KMS-11 (cell line): ENCODE data around the gene RNF103.

Source experiments
- H2AFZ ChIP-seq: fragments of 200-600 bp; sonication (generic); 2 replicates; pipeline ENCODE4 v1.6.1; 2016; ENCODE audit warnings: antibody characterized with exemption, mixed run types, low read depth
- H3K27ac ChIP-seq: fragments of 200-600 bp; sonication (generic); 2 replicates; pipeline ENCODE4 v1.6.1; 2016; ENCODE audit warnings: mild to moderate bottlenecking, mixed run types
- H3K27me3 ChIP-seq: fragments of 200-600 bp; sonication (generic); 2 replicates; pipeline ENCODE4 v1.6.1; 2017; ENCODE audit warnings: mild to moderate bottlenecking, low read depth, mixed run types, moderate library complexity; ENCODE audit not compliant: insufficient read depth
- H3K36me3 ChIP-seq: fragments of 200-600 bp; sonication (generic); 2 replicates; pipeline ENCODE4 v1.6.1; 2017; ENCODE audit warnings: mild to moderate bottlenecking, mixed run types; ENCODE audit not compliant: insufficient read depth
- H3K4me1 ChIP-seq: fragments of 200-600 bp; sonication (generic); 2 replicates; pipeline ENCODE4 v1.6.1; 2016; ENCODE audit warnings: mild to moderate bottlenecking, low read depth, mixed run types; ENCODE audit not compliant: poor library complexity, severe bottlenecking
- H3K4me2 ChIP-seq: fragments of 200-600 bp; sonication (generic); 2 replicates; pipeline ENCODE4 v1.7.0; 2016; ENCODE audit warnings: mild to moderate bottlenecking, mixed run types
- H3K4me3 ChIP-seq: fragments of 200-600 bp; sonication (generic); IDR thresholded peaks from 2 replicates; pipeline ENCODE4 v1.6.1; 2017; ENCODE audit warnings: low read depth, low read length, mixed read lengths; ENCODE audit not compliant: insufficient read depth
- H3K79me2 ChIP-seq: fragments of 200-600 bp; sonication (generic); 2 replicates; pipeline ENCODE4 v1.6.1; 2016; ENCODE audit warnings: low read depth, mixed run types; ENCODE audit not compliant: insufficient read depth
- H3K9ac ChIP-seq: fragments of 200-600 bp; sonication (generic); 2 replicates; pipeline ENCODE4 v1.6.1; 2016; ENCODE audit warnings: mild to moderate bottlenecking, mixed run types
- H4K20me1 ChIP-seq: fragments of 200-600 bp; sonication (generic); 2 replicates; pipeline ENCODE4 v1.6.1; 2016; ENCODE audit warnings: mild to moderate bottlenecking, mixed run types; ENCODE audit not compliant: insufficient read depth
- CTCF ChIP-seq: fragments of 200-600 bp; sonication (generic); conservative IDR thresholded peaks from 2 replicates; pipeline ENCODE4 v1.6.1; 2017; ENCODE audit warnings: low read depth, mild to moderate bottlenecking, antibody characterized with exemption, low read length, moderate library complexity, mixed read lengths

Gene RNF103

GRCh38 chr2:86580560-86580959 is 43.1 kb downstream of the RNF103 start:
- Histone ChIP-seq H3K4me2 (no peak overlapping the region), H2AFZ (no peak overlapping the region), H3K4me1 (peaks cover 13% of the 10 kb centered on the region), H3K4me3 (no peak overlapping the region), H3K27ac (no peak overlapping the region), H4K20me1 (no peaks in the 10 kb centered on the region), H3K79me2 (no peaks in the 10 kb centered on the region), H3K9ac (no peak overlapping the region), H3K27me3 (no peaks in the 10 kb centered on the region), H3K36me3 (no peaks in the 10 kb centered on the region)
- TF ChIP-seq CTCF, result no peak

GRCh38 chr2:86577817-86578456 is 45.7 kb downstream of the RNF103 start:
- no peaks in the 10 kb centered on the region for H3K27me3 ChIP-seq
- no peaks in the 10 kb centered on the region for H3K4me1 ChIP-seq
- no peak for TF ChIP-seq CTCF
- H3K79me2 ChIP-seq, result no peaks in the 10 kb centered on the region
- no peaks in the 10 kb centered on the region for H3K36me3 ChIP-seq
- H4K20me1 ChIP-seq, result no peaks in the 10 kb centered on the region
- H3K9ac ChIP-seq, result no peak overlapping the region
- H3K27ac ChIP-seq, result no peak overlapping the region
- H3K4me2 ChIP-seq, result no peak overlapping the region
- H3K4me3 ChIP-seq, result no peak overlapping the region
- no peak overlapping the region for H2AFZ ChIP-seq

GRCh38 chr2:86570059-86570458 is 53.6 kb downstream of the RNF103 start:
- Histone ChIP-seq H3K4me2 (no peak overlapping the region), H3K27ac (no peak overlapping the region), H3K4me1 (no peaks in the 10 kb centered on the region), H2AFZ (no peak overlapping the region), H3K36me3 (no peaks in the 10 kb centered on the region), H3K9ac (no peak overlapping the region), H3K27me3 (no peaks in the 10 kb centered on the region), H4K20me1 (no peaks in the 10 kb centered on the region), H3K4me3 (no peak overlapping the region), H3K79me2 (no peaks in the 10 kb centered on the region)
- no peak for TF ChIP-seq CTCF

GRCh38 chr2:86566821-86567190 is 56.9 kb downstream of the RNF103 start:
- Histone ChIP-seq H4K20me1 (no peaks in the 10 kb centered on the region), H3K36me3 (no peaks in the 10 kb centered on the region), H3K4me3 (no peak overlapping the region), H3K4me2 (no peak overlapping the region), H3K27ac (no peak overlapping the region), H3K9ac (no peak overlapping the region), H2AFZ (no peak overlapping the region), H3K4me1 (peaks cover 10% of the 10 kb centered on the region), H3K79me2 (peaks cover 9% of the 10 kb centered on the region), H3K27me3 (no peaks in the 10 kb centered on the region)
- no peak for TF ChIP-seq CTCF
